ENCODE measurements around the gene CBFA2T2.

- TF ChIP-seq CTCF (IDR thresholded peaks at IDR 0.05; ENCODE audit: poor library complexity), result no peak
- TF ChIP-seq EZH2 (IDR thresholded peaks at IDR 0.05; ENCODE audit: borderline replicate concordance), result no peak
These were observed 1.2 kb downstream of the CBFA2T2 start for GRCh38 chr20:33490934-33491656.

All from hepatocyte (in vitro differentiated cells).